Colonic mucosa (tissue), 4 donors: ENCODE results near the gene MT1A. TPM values are rescaled to one million over a fixed set of nuclear protein-coding genes. Genes with fewer than 3 reads are reported as not detected.
A peak's percentile ranks its signal among the peaks of the same experiment; 100 is the strongest.

Experiments used
- DNase-seq: peaks from one replicate; pipeline ENCODE4 v3.0.0-alpha.2; 2020
- H3K27ac ChIP-seq: fragments of 200-600 bp; one replicate; pipeline ENCODE4 v1.8.0; 2021
- H3K27me3 ChIP-seq: fragments of 200-600 bp; one replicate; pipeline ENCODE4 v1.8.0; 2021
- H3K36me3 ChIP-seq: fragments of 200-600 bp; one replicate; pipeline ENCODE4 v1.8.0; 2021
- H3K4me1 ChIP-seq: fragments of 200-600 bp; one replicate; pipeline ENCODE4 v1.8.0; 2021; ENCODE audit warnings: mild to moderate bottlenecking
- H3K4me3 ChIP-seq: fragments of 200-600 bp; one replicate; pipeline ENCODE4 v1.8.0; 2021
- H3K9ac ChIP-seq, 2 donors: one replicate each; pipeline ENCODE4 v1.7.0; 2013; ENCODE audit warnings: control low read depth in 2 of 2, low read depth in 2 of 2, low read length in 2 of 2
- H3K9me3 ChIP-seq: fragments of 200-600 bp; one replicate; pipeline ENCODE4 v1.8.0; 2021
- CTCF ChIP-seq: fragments of 200-600 bp; IDR thresholded peaks from one replicate; pipeline ENCODE4 v1.8.0; 2022; ENCODE audit warnings: antibody characterized with exemption, mild to moderate bottlenecking
- intact Hi-C: fragments of 100-400 bp; cut with DNase I; formaldehyde crosslinking; loops from one replicate; pipeline ENCODE4 v1.14.1; 2022
- total RNA-seq, 2 donors: library from RNA; stranded (reverse); fragmentation: NEBNext Ultra II Directional in 1 of 2; extraction: Animal tissue kit (Norgen Biotek cat#: 25700) in 1 of 2; gene quantifications; one replicate each; pipeline ENCODE4 v1.2.1, GENCODE V29; 2021
- donor health status: healthy.
- donor health status: DM: no; HTN: no; CAD: no.
- donor health status: DM: no; HTN: no; CAD: no.

Gene MT1A
- total RNA-seq, 2 donors from 2014 or later, result 5.5 to 10.2 TPM

- Histone ChIP-seq H3K9me3 (no peaks in the 10 kb centered on the region), H3K36me3 (no peaks in the 10 kb centered on the region), H3K27ac (peak overlapping the region; percentile 88), H3K27me3 (no peaks in the 10 kb centered on the region), H3K4me1 (peaks cover 11% of the 10 kb centered on the region), H3K4me3 (peak overlapping the region; percentile 54), H3K9ac (peak overlapping the region in 1 of 2 donors; percentile 94)
- TF ChIP-seq CTCF, result no peak
- DNase-seq, result no peak
- intact Hi-C loops, result no loop called here
Observed at GRCh38 chr16:56610609-56611111, 27.8 kb upstream of the MT1A start.

GRCh38 chr16:56611281-56611833, 27.1 kb upstream of the MT1A start:
- intact Hi-C loops, result no loop called here
- no peaks in the 10 kb centered on the region for H3K9me3 ChIP-seq
- no peak overlapping the region for H3K4me3 ChIP-seq
- H3K36me3 ChIP-seq, result no peaks in the 10 kb centered on the region
- peaks cover 11% of the 10 kb centered on the region for H3K4me1 ChIP-seq
- no peaks in the 10 kb centered on the region for H3K27me3 ChIP-seq
- peak overlapping the region; percentile 88 for H3K27ac ChIP-seq
- H3K9ac ChIP-seq, result peak overlapping the region; percentile 29 to 41
- TF ChIP-seq CTCF, result no peak
- DNase-seq, result peak; percentile 28

- no peaks in the 10 kb centered on the region for H3K9me3 ChIP-seq
- intact Hi-C loops, result no loop called here
- H3K9ac ChIP-seq, result no peak overlapping the region
- H3K27me3 ChIP-seq, result no peaks in the 10 kb centered on the region
- H3K27ac ChIP-seq, result no peak overlapping the region
- no peak overlapping the region for H3K4me3 ChIP-seq
- peaks cover 17% of the 10 kb centered on the region for H3K4me1 ChIP-seq
- no peaks in the 10 kb centered on the region for H3K36me3 ChIP-seq
- TF ChIP-seq CTCF, result no peak
- DNase-seq, result no peak
Observed at GRCh38 chr16:56613706-56614105, 24.8 kb upstream of the MT1A start.

- H3K4me1 ChIP-seq, result peaks cover 17% of the 10 kb centered on the region
- no peaks in the 10 kb centered on the region for H3K27me3 ChIP-seq
- no peak for DNase-seq
- no peak overlapping the region for H3K4me3 ChIP-seq
- H3K9ac ChIP-seq, result no peak overlapping the region
- H3K9me3 ChIP-seq, result no peaks in the 10 kb centered on the region
- no peaks in the 10 kb centered on the region for H3K36me3 ChIP-seq
- no peak overlapping the region for H3K27ac ChIP-seq
- TF ChIP-seq CTCF, result no peak
- intact Hi-C loops, result no loop called here
Observed at GRCh38 chr16:56614549-56614991, 23.9 kb upstream of the MT1A start.

GRCh38 chr16:56615353-56615752, 23.1 kb upstream of the MT1A start:
- no peak overlapping the region for H3K4me3 ChIP-seq
- no peak overlapping the region for H3K9ac ChIP-seq
- no peaks in the 10 kb centered on the region for H3K27me3 ChIP-seq
- no peak for DNase-seq
- H3K9me3 ChIP-seq, result no peaks in the 10 kb centered on the region
- H3K36me3 ChIP-seq, result no peaks in the 10 kb centered on the region
- no peak for TF ChIP-seq CTCF
- peaks cover 11% of the 10 kb centered on the region for H3K4me1 ChIP-seq
- no peak overlapping the region for H3K27ac ChIP-seq
- intact Hi-C loops, result no loop called here
